Measurements from ENCODE around the gene USP33. TPM values are rescaled to one million over a fixed set of nuclear protein-coding genes. Genes with fewer than 3 reads are reported as not detected.
"Not testable (repeated sequence)": the region's sequence is repeated elsewhere in the genome, so short reads cannot be mapped to it uniquely, and the experiment has no call there.

The USP33 gene
- total and polyA plus RNA-seq, 2 of the 8 experiments (the other 6 are each of a cell fraction or from before 2014, with no cell fraction given) = 20.0 to 55.5 TPM

GRCh38 chr1:77674807-77675206 is 84.8 kb downstream of the USP33 start:
- H3K27me3 ChIP-seq (replicated peaks in 1 of 4; ENCODE audit: control insufficient read depth in 3 of 4, extremely low read depth in 1 of 4, insufficient read depth in 3 of 4, low read length in 3 of 4); H3K56ac ChIP-seq (replicated peaks; ENCODE audit: insufficient read length, low read depth, low read length); FAIRE-seq; H2AK5ac ChIP-seq (ENCODE audit: low read depth, low read length); H2BK20ac ChIP-seq (ENCODE audit: low read length); H3K36me3 ChIP-seq (ENCODE audit: control insufficient read depth in 2 of 4, insufficient read depth in 4 of 4, low read length in 3 of 4); H2BK15ac ChIP-seq (ENCODE audit: low read length); H3K4me2 ChIP-seq (ENCODE audit: insufficient read depth in 1 of 2, low read depth in 2 of 2, low read length in 2 of 2); H3K18ac ChIP-seq (ENCODE audit: extremely low read depth, low read length); H3K4ac ChIP-seq (replicated peaks; ENCODE audit: insufficient read length, low read depth, low read length); H3K14ac ChIP-seq (ENCODE audit: insufficient read length); H2AFZ ChIP-seq (ENCODE audit: low read length); H3K4me1 ChIP-seq (replicated peaks in 1 of 4; ENCODE audit: control insufficient read depth in 3 of 4, insufficient read depth in 4 of 4, low read length in 3 of 4); H3K23ac ChIP-seq (ENCODE audit: insufficient read length); H3K23me2 ChIP-seq (ENCODE audit: low read depth, low read length); H4K8ac ChIP-seq (ENCODE audit: extremely low read depth, insufficient read depth, low read length); H3K9me3 ChIP-seq (ENCODE audit: insufficient read depth in 2 of 2, low read depth in 1 of 2, low read length in 1 of 2); H3K4me3 ChIP-seq (ENCODE audit: extremely low read depth in 1 of 4, insufficient read depth in 2 of 4, low read depth in 3 of 4, low read length in 4 of 4); H4K91ac ChIP-seq (replicated peaks; ENCODE audit: insufficient read length, low read length); H4K20me1 ChIP-seq (replicated peaks in 1 of 2; ENCODE audit: control insufficient read depth in 1 of 2, insufficient read depth in 2 of 2, low read length in 2 of 2); H2BK12ac ChIP-seq (ENCODE audit: low read depth, low read length); H2BK120ac ChIP-seq (replicated peaks; ENCODE audit: low read depth, low read length); H4K5ac ChIP-seq (ENCODE audit: insufficient read length, low read depth, low read length); DNase-seq (ENCODE audit: low read depth in 1 of 2, low spot score in 2 of 2); CTCF ChIA-PET (ENCODE audit: partially characterized antibody); H3K27ac ChIP-seq (ENCODE audit: low read depth, low read length); H3K79me1 ChIP-seq (ENCODE audit: low read depth, low read length); H3K9ac ChIP-seq (replicated peaks in 1 of 4; ENCODE audit: extremely low read depth in 1 of 4, low read depth in 3 of 4, low read length in 3 of 4); H2BK5ac ChIP-seq (ENCODE audit: low read depth, low read length): not testable (repeated sequence)
- WGBS, 2 experiments (ENCODE audit: extremely low coverage in 1 of 2, insufficient coverage in 1 of 2, insufficient read length in 1 of 2, insufficient replicate concordance in 2 of 2, low coverage in 1 of 2, low lambda C conversion rate in 2 of 2, missing lambda C conversion rate in 1 of 2) = 97% methylated on average over 3 of the region's 3 CpGs; no CpG with 5 or more reads in 1 of the 2 experiments
- peaks cover 17 to 100% of the 10 kb centered on the region in 2 experiments for H3K79me2 ChIP-seq (ENCODE audit: control insufficient read depth in 1 of 2, insufficient read depth in 2 of 2, low read length in 2 of 2)
- POLR2A ChIA-PET (ENCODE audit: partially characterized antibody) = interaction anchor here (0.6 to 8.5 kb wide), 2 partner anchors 8 to 457 kb away, joined by 3 to 57 read pairs; partner anchors contain the start of gene ZZZ3

All from H1 (cell line).